H1 (cell line): ENCODE results near the gene ZNF423. TPM values are rescaled to one million over a fixed set of nuclear protein-coding genes. Genes with fewer than 3 reads are reported as not detected.

Experiments
- CTCF ChIA-PET: fragments of 300-600 bp; sonication (Branson Sonifier 250); formaldehyde crosslinking; loops from one replicate; lab custom pipeline; 2021; ENCODE audit not compliant: partially characterized antibody; lab: Charles Lee
- POLR2A ChIA-PET: fragments of 300-600 bp; sonication (Branson Sonifier 250); formaldehyde crosslinking; loops from one replicate; lab custom pipeline; 2021; ENCODE audit warnings: inconsistent platforms; ENCODE audit not compliant: partially characterized antibody; lab: Charles Lee
- DNase-seq, 2 experiments: peaks; one replicate each; pipeline versions ENCODE4 v3.0.0 to v3.0.0-alpha.2; 2010 to 2022; ENCODE audit warnings: low spot score in 2 of 2, low read depth in 1 of 2, mixed read lengths in 1 of 2
- FAIRE-seq: peaks from 2 replicates; lab custom pipeline; 2011; peaks lifted over from hg19 to GRCh38; lab: Jason Lieb, UNC
- H2AFZ ChIP-seq: 2 replicates; pipeline ENCODE4 v1.8.1; 2012; ENCODE audit warnings: low read length, inconsistent platforms
- H2AK5ac ChIP-seq: 2 replicates; pipeline ENCODE4 v1.6.1; 2013; ENCODE audit warnings: low read depth, low read length
- H2BK120ac ChIP-seq: replicated peaks from 2 replicates; pipeline ENCODE3; 2013; ENCODE audit warnings: low read depth, low read length, inconsistent platforms
- H2BK12ac ChIP-seq: 2 replicates; pipeline ENCODE4 v1.6.1; 2013; ENCODE audit warnings: low read depth, low read length
- H2BK15ac ChIP-seq: 2 replicates; pipeline ENCODE4 v1.6.1; 2013; ENCODE audit warnings: low read length
- H2BK20ac ChIP-seq: 2 replicates; pipeline ENCODE4 v1.6.1; 2013; ENCODE audit warnings: low read length
- H2BK5ac ChIP-seq: 2 replicates; pipeline ENCODE4 v1.6.1; 2013; ENCODE audit warnings: low read depth, low read length
- H3K14ac ChIP-seq: 2 replicates; pipeline ENCODE4 v1.6.1; 2013; ENCODE audit warnings: inconsistent platforms; ENCODE audit not compliant: insufficient read length
- H3K18ac ChIP-seq: 2 replicates; pipeline ENCODE4 v1.6.1; 2013; ENCODE audit warnings: low read length; ENCODE audit errors: extremely low read depth
- H3K23ac ChIP-seq: 2 replicates; pipeline ENCODE4 v1.6.1; 2013; ENCODE audit warnings: inconsistent platforms; ENCODE audit not compliant: insufficient read length
- H3K23me2 ChIP-seq: 2 replicates; pipeline ENCODE4 v1.6.1; 2013; ENCODE audit warnings: low read depth, low read length
- H3K27ac ChIP-seq: 2 replicates; pipeline ENCODE4 v1.6.1; 2011; ENCODE audit warnings: low read depth, low read length, inconsistent platforms
- H3K27me3 ChIP-seq, 4 experiments: replicated peaks in 1 of 4; 1 replicate in 1 of 4; 2 replicates in 3 of 4; pipeline versions ENCODE4 v1.6.1 to v1.8.1; 2011 to 2013; ENCODE audit warnings: low read length in 3 of 4, mild to moderate bottlenecking in 3 of 4, inconsistent platforms in 2 of 4, mixed read lengths in 2 of 4, moderate library complexity in 1 of 4; ENCODE audit not compliant: control insufficient read depth in 3 of 4, insufficient read depth in 3 of 4; ENCODE audit errors: extremely low read depth in 1 of 4
- H3K36me3 ChIP-seq, 4 experiments: 2 replicates each; pipeline versions ENCODE4 v1.6.1 to v1.8.1; 2011 to 2013; ENCODE audit warnings: mild to moderate bottlenecking in 4 of 4, low read length in 3 of 4, moderate library complexity in 2 of 4, control low read depth in 1 of 4, inconsistent platforms in 1 of 4; ENCODE audit not compliant: insufficient read depth in 4 of 4, control insufficient read depth in 2 of 4
- H3K4ac ChIP-seq: replicated peaks from 2 replicates; pipeline ENCODE3; 2013; ENCODE audit warnings: low read length, low read depth, mixed read lengths, inconsistent platforms; ENCODE audit not compliant: insufficient read length
- H3K4me1 ChIP-seq, 4 experiments: replicated peaks in 1 of 4; 1 replicate in 1 of 4; 2 replicates in 3 of 4; pipeline versions ENCODE4 v1.6.1 to v1.8.1; 2011 to 2013; ENCODE audit warnings: low read length in 3 of 4, inconsistent platforms in 2 of 4, mixed read lengths in 1 of 4; ENCODE audit not compliant: insufficient read depth in 4 of 4, control insufficient read depth in 3 of 4
- H3K4me2 ChIP-seq, 2 experiments: 2 replicates each; pipeline versions ENCODE4 v1.6.1 to v1.8.1; 2011 to 2013; ENCODE audit warnings: low read depth in 2 of 2, low read length in 2 of 2, control low read depth in 1 of 2, inconsistent platforms in 1 of 2, mild to moderate bottlenecking in 1 of 2; ENCODE audit not compliant: insufficient read depth in 1 of 2
- H3K4me3 ChIP-seq, 4 experiments: fragments of 200-600, 300-600 bp in 1 of 4; sonication (generic), shearing (Covaris generic), sonication (Bioruptor Twin) in 1 of 4; 2 replicates each; pipeline versions ENCODE4 v1.5.1 to v1.8.1; 2011 to 2016; ENCODE audit warnings: low read length in 4 of 4, low read depth in 3 of 4, control low read depth in 2 of 4, inconsistent platforms in 2 of 4, mild to moderate bottlenecking in 2 of 4, mixed read lengths in 1 of 4, moderate library complexity in 1 of 4; ENCODE audit not compliant: insufficient read depth in 2 of 4; ENCODE audit errors: extremely low read depth in 1 of 4
- H3K56ac ChIP-seq: replicated peaks from 2 replicates; pipeline ENCODE3; 2013; ENCODE audit warnings: low read depth, mild to moderate bottlenecking, mixed read lengths, low read length, inconsistent platforms; ENCODE audit not compliant: insufficient read length
- H3K79me1 ChIP-seq: 2 replicates; pipeline ENCODE4 v1.6.1; 2013; ENCODE audit warnings: low read depth, low read length, control low read depth
- H3K79me2 ChIP-seq, 2 experiments: 2 replicates each; pipeline versions ENCODE4 v1.6.1 to v1.8.1; 2012 to 2013; ENCODE audit warnings: low read length in 2 of 2, mild to moderate bottlenecking in 2 of 2, inconsistent platforms in 1 of 2; ENCODE audit not compliant: insufficient read depth in 2 of 2, control insufficient read depth in 1 of 2
- H3K9ac ChIP-seq, 4 experiments: replicated peaks in 1 of 4; 1 replicate in 1 of 4; 2 replicates in 3 of 4; pipeline versions ENCODE4 v1.6.1 to v1.8.1; 2011 to 2013; ENCODE audit warnings: low read depth in 3 of 4, low read length in 3 of 4, control low read depth in 2 of 4, mild to moderate bottlenecking in 2 of 4, moderate library complexity in 2 of 4, inconsistent platforms in 1 of 4; ENCODE audit errors: extremely low read depth in 1 of 4
- H3K9me3 ChIP-seq, 2 experiments: 2 replicates each; pipeline versions ENCODE4 v1.6.1 to v1.8.1; 2012 to 2013; ENCODE audit warnings: mild to moderate bottlenecking in 2 of 2, moderate library complexity in 2 of 2, control low read depth in 1 of 2, inconsistent platforms in 1 of 2, low read depth in 1 of 2, low read length in 1 of 2, mixed read lengths in 1 of 2; ENCODE audit not compliant: insufficient read depth in 2 of 2
- H4K20me1 ChIP-seq, 2 experiments: replicated peaks in 1 of 2; 2 replicates each; pipeline versions ENCODE3 to v1.8.1; 2011 to 2013; ENCODE audit warnings: inconsistent platforms in 2 of 2, low read length in 2 of 2, mild to moderate bottlenecking in 1 of 2; ENCODE audit not compliant: insufficient read depth in 2 of 2, control insufficient read depth in 1 of 2
- H4K5ac ChIP-seq: 2 replicates; pipeline ENCODE4 v1.6.1; 2013; ENCODE audit warnings: low read length, low read depth, mixed read lengths, inconsistent platforms; ENCODE audit not compliant: insufficient read length
- H4K8ac ChIP-seq: 2 replicates; pipeline ENCODE4 v1.8.0; 2013; ENCODE audit warnings: mild to moderate bottlenecking, moderate library complexity, low read length, inconsistent platforms; ENCODE audit not compliant: insufficient read depth; ENCODE audit errors: extremely low read depth
- H4K91ac ChIP-seq: replicated peaks from 2 replicates; pipeline ENCODE3; 2013; ENCODE audit warnings: low read length, mixed read lengths, inconsistent platforms; ENCODE audit not compliant: insufficient read length
- GABPA ChIP-seq: IDR thresholded peaks from 2 replicates; pipeline ENCODE4 v1.6.1; 2011; ENCODE audit warnings: mild to moderate bottlenecking, low read length, moderate library complexity, borderline replicate concordance; ENCODE audit not compliant: insufficient read depth
- GTF2F1 ChIP-seq: IDR thresholded peaks from 2 replicates; pipeline ENCODE4 v1.6.1; 2012; ENCODE audit warnings: low read depth, low read length, improper control_type of control experiment, borderline replicate concordance
- HDAC6 ChIP-seq: IDR thresholded peaks from one replicate; pipeline ENCODE4 v1.7.1; 2012; ENCODE audit warnings: low read depth, mild to moderate bottlenecking, inconsistent platforms, low read length, moderate library complexity
- JUN ChIP-seq: IDR thresholded peaks from 2 replicates; pipeline ENCODE4 v1.6.1; 2011; ENCODE audit warnings: low read depth, mild to moderate bottlenecking, improper control_type of control experiment, low read length
- KDM4A ChIP-seq: IDR thresholded peaks from one replicate; pipeline ENCODE4 v1.7.1; 2012; ENCODE audit warnings: low read depth, mild to moderate bottlenecking, moderate library complexity, low read length, inconsistent platforms; ENCODE audit not compliant: severe bottlenecking
- POLR2AphosphoS5 ChIP-seq: IDR thresholded peaks from 2 replicates; pipeline ENCODE4 v1.6.1; 2011; ENCODE audit warnings: low read depth, low read length
- SP4 ChIP-seq: IDR thresholded peaks from 2 replicates; pipeline ENCODE4 v1.6.1; 2012; ENCODE audit warnings: low read length, inconsistent platforms
- WGBS, 2 experiments: shearing (Covaris generic) in 1 of 2; methylation state at CpG; one replicate each; pipeline versions ENCODE4 v1.1.6 to v1.1.7; 2013 to 2015; ENCODE audit warnings: low lambda C conversion rate in 2 of 2, mixed read lengths in 2 of 2, inconsistent platforms in 1 of 2, low coverage in 1 of 2, missing lambda C conversion rate in 1 of 2; ENCODE audit not compliant: insufficient replicate concordance in 2 of 2, insufficient coverage in 1 of 2, insufficient read length in 1 of 2; ENCODE audit errors: extremely low coverage in 1 of 2, missing lambda C conversion rate in 1 of 2; 5-methylcytosine and 5-hydroxymethylcytosine counted together
- polyA plus RNA-seq, 7 experiments: library from polyadenylated mRNA; depleted of rRNA in 3 of 7; stranded (reverse) in 5 of 7; unstranded in 2 of 7; fragments of >200 nt in 5 of 7; fragments of 200-250 nt in 2 of 7; gene quantifications; 1 replicate in 5 of 7; 2 replicates in 1 of 7; 4 replicates in 1 of 7; pipeline versions ENCODE4 v1.2.1 to v1.2.3, GENCODE V29; 2011 to 2013; ENCODE audit warnings: missing spikeins in 2 of 7, mixed read lengths in 2 of 7
- total RNA-seq: library from RNA; stranded (reverse); fragmentation: NEBNext Ultra II Directional; extraction: Animal tissue kit (Norgen Biotek cat#: 25700); gene quantifications from 2 replicates; pipeline ENCODE4 v1.2.1, GENCODE V29; 2021

The ZNF423 gene
- total and polyA plus RNA-seq, 2 of the 8 experiments (the other 6 are each of a cell fraction or from before 2014, with no cell fraction given): 38.2 to 52.3 TPM

GRCh38 chr16:49738001-49738400 lies 117.9 kb downstream of the ZNF423 start:
- H3K9ac ChIP-seq: no peak overlapping the region; a peak in 1 of 7 replicates
- DNase-seq: no peak
- H2BK12ac ChIP-seq: no peak overlapping the region
- peaks cover 0 to 6% (median 2%) of the 10 kb centered on the region in 4 experiments; a peak in 4 of 7 replicates for H3K4me1 ChIP-seq
- H3K23me2 ChIP-seq: no peaks in the 10 kb centered on the region
- WGBS, 2 experiments: 91% methylated on average over 10 of the region's 10 CpGs; no CpG with 5 or more reads in 1 of the 2 experiments
- H3K14ac ChIP-seq: no peak overlapping the region
- H3K27ac ChIP-seq: no peak overlapping the region
- no peak overlapping the region for H3K4me3 ChIP-seq
- ChIA-PET POLR2A (interaction anchor here (0.6 kb wide), 2 partner anchors 24 to 136 kb away, joined by 3 read pairs; no protein-coding TSS in a partner anchor), CTCF (interaction anchor here (1.1 to 3.6 kb wide), 9 partner anchors 9 to 182 kb away, joined by 3 to 12 read pairs (median 5); no protein-coding TSS in a partner anchor)
- peaks cover 17% of the 10 kb centered on the region for H3K79me1 ChIP-seq
- H3K56ac ChIP-seq: no peak overlapping the region
- H4K91ac ChIP-seq: no peak overlapping the region
- H2BK20ac ChIP-seq: no peak overlapping the region
- TF ChIP-seq HDAC6 (no peak), GTF2F1 (no peak), KDM4A (no peak), POLR2AphosphoS5 (no peak), SP4 (no peak), GABPA (no peak), JUN (no peak)
- TF ChIP-seq, all 59 proteins: peak for 0
- H3K79me2 ChIP-seq: peaks cover 0 to 12% of the 10 kb centered on the region in 2 experiments; a peak in 1 of 4 replicates
- no peak overlapping the region for H2BK120ac ChIP-seq
- H2AK5ac ChIP-seq: no peak overlapping the region
- no peak for FAIRE-seq
- no peak overlapping the region for H3K4ac ChIP-seq
- no peaks in the 10 kb centered on the region for H3K36me3 ChIP-seq
- H4K5ac ChIP-seq: no peak overlapping the region
- no peaks in the 10 kb centered on the region for H3K27me3 ChIP-seq
- H2BK5ac ChIP-seq: peak overlapping the region; percentile 44; the same call in 1 of the 2 replicates
- H3K9me3 ChIP-seq: no peaks in the 10 kb centered on the region; a peak in 1 of 4 replicates
- no peak overlapping the region for H2AFZ ChIP-seq
- H3K18ac ChIP-seq: no peak overlapping the region
- H4K20me1 ChIP-seq: peaks cover 0 to 4% of the 10 kb centered on the region in 2 experiments
- H2BK15ac ChIP-seq: no peak overlapping the region
- H4K8ac ChIP-seq: no peak overlapping the region
- H3K4me2 ChIP-seq: no peak overlapping the region
- H3K23ac ChIP-seq: no peak overlapping the region
